ENCODE results near the gene HNF1B. TPM values are rescaled to one million over a fixed set of nuclear protein-coding genes. Genes with fewer than 3 reads are reported as not detected.

Gene HNF1B
- total and polyA plus RNA-seq, 5 experiments from 2014 or later = not detected

DNA sequence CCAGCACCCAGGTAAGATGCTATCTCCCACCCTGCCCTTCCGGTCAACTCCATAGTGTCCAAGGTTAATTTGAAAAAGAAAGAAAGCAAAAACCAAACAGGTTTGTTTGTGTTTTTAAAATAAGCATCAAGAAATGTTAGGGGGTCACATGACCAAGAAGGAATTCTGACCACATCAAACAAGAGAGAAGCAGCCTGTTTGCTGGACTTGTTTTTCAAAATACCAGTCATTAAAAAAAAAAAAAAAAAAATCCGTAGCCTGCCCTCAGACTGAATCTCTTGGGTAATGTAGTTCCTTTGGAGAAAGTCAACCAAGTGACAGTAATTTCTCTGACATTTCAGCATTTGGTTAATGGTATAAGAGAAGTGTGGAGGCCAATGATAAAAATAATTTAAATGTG, 38.4 kb downstream of the HNF1B start:
- no peaks in the 10 kb centered on the region for H3K9me3 Mint-ChIP-seq
- no peak for ATAC-seq
- no peak overlapping the region for H3K27ac Mint-ChIP-seq
- POLR2A ChIA-PET = no interaction called here
- H3K4me1 Mint-ChIP-seq = peaks cover 1 to 5% (median 2%) of the 10 kb centered on the region in 4 donors
- no peak for DNase-seq
- H3K4me3 Mint-ChIP-seq = no peak overlapping the region
- H3K36me3 Mint-ChIP-seq = no peaks in the 10 kb centered on the region
- H3K27me3 Mint-ChIP-seq = peaks cover 7 to 53% (median 16%) of the 10 kb centered on the region in 5 donors

DNA sequence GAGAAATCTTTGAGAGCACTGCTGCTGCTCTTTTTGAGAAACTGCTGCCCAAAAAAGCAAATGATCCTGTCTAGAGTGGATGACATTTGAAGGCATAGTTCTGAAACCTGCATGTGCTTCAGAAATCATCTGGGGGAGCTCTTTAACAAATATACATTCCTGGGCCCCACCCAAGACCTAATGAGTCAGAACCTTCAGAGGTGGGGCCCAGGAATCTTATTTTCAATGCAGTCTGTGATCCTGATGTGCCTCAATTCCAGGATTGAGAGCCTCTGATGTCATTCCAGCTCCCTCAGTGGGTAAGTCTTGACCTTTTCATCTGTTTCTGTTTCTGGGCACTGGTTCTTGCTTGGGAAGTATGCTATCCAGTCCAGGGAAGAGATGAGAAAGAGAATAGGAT, 42.3 kb downstream of the HNF1B start:
- H3K9me3 Mint-ChIP-seq = no peaks in the 10 kb centered on the region
- POLR2A ChIA-PET = no interaction called here
- no peaks in the 10 kb centered on the region for H3K36me3 Mint-ChIP-seq
- no peak overlapping the region for H3K4me3 Mint-ChIP-seq
- H3K27me3 Mint-ChIP-seq = peaks cover 7 to 31% (median 22%) of the 10 kb centered on the region in 5 donors
- DNase-seq (no peak), ATAC-seq (no peak)
- H3K27ac Mint-ChIP-seq = no peak overlapping the region
- H3K4me1 Mint-ChIP-seq = peaks cover 2 to 11% (median 3%) of the 10 kb centered on the region in 4 donors

GRCh38 chr17:37701496-37701898, 43.4 kb downstream of the HNF1B start:
- H3K4me3 Mint-ChIP-seq = peak overlapping the region in 6 of 10 donors; percentile 16 to 50 (median 32)
- H3K27ac Mint-ChIP-seq = peak overlapping the region in 2 of 10 donors; percentile 16 to 81
- peaks cover 7 to 29% (median 17%) of the 10 kb centered on the region in 5 donors for H3K27me3 Mint-ChIP-seq
- no peaks in the 10 kb centered on the region for H3K36me3 Mint-ChIP-seq
- DNase-seq = peak in 7 of 10 donors; percentile 11 to 37 (median 22)
- peak in 1 of 2 donors; percentile 46 for ATAC-seq
- POLR2A ChIA-PET = no interaction called here
- H3K4me1 Mint-ChIP-seq = peaks cover 4 to 20% (median 9%) of the 10 kb centered on the region in 4 donors
- no peaks in the 10 kb centered on the region for H3K9me3 Mint-ChIP-seq

GRCh38 chr17:37700881-37701280, 44.0 kb downstream of the HNF1B start:
- no peak for ATAC-seq
- no peaks in the 10 kb centered on the region for H3K9me3 Mint-ChIP-seq
- peaks cover 4 to 26% (median 11%) of the 10 kb centered on the region in 4 donors for H3K4me1 Mint-ChIP-seq
- no peak overlapping the region for H3K27ac Mint-ChIP-seq
- POLR2A ChIA-PET = no interaction called here
- H3K4me3 Mint-ChIP-seq = no peak overlapping the region
- no peak for DNase-seq
- H3K27me3 Mint-ChIP-seq = peaks cover 8 to 27% (median 15%) of the 10 kb centered on the region in 5 donors
- H3K36me3 Mint-ChIP-seq = no peaks in the 10 kb centered on the region

DNA sequence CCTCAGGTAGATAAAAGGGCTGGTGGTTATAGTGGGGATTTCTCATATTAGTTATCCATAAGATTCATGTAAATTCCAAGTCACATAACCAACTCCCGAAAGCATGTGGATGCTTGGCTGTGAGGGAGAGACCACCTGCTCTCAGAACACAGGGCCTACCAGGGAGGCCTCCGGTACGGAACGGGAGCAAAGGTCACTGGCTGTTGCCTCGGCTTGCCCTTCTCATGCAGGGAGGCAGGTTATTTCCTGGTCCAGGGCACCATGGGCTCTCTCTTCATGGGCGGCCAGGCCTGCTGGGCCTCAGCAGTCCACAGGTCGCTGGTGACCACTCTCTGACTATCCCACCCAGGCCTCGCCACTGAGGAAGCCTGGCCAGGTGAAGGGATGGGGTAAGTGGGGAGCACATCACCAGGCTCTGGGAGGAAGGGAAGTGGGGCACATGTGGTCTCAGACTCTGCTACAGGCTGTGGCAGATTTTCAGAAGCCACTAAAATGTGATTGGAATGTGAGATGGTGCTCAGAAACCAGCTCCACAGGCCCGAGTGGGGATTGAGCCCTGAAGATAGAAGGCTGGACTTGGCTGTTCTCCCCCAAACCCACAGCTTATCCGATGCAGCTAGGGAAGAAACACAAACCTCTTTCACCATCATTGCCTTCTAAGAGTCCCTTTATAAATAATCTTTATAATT, 45.4 kb downstream of the HNF1B start:
- Mint-ChIP-seq H3K4me1 (peaks cover 4 to 29% (median 11%) of the 10 kb centered on the region in 4 donors), H3K4me3 (no peak overlapping the region), H3K27me3 (peaks cover 5 to 23% (median 8%) of the 10 kb centered on the region in 5 donors), H3K36me3 (peaks cover 0 to 4% (median 0%) of the 10 kb centered on the region in 3 donors), H3K27ac (no peak overlapping the region), H3K9me3 (peaks cover 0 to 4% (median 0%) of the 10 kb centered on the region in 9 donors)
- ATAC-seq = no peak
- POLR2A ChIA-PET = no interaction called here
- DNase-seq = no peak

- DNase-seq (no peak), ATAC-seq (no peak)
- POLR2A ChIA-PET = no interaction called here
- H3K9me3 Mint-ChIP-seq = peaks cover 0 to 6% (median 0%) of the 10 kb centered on the region in 9 donors
- peak overlapping the region in 1 of 10 donors; percentile 23 for H3K27ac Mint-ChIP-seq
- peaks cover 0 to 4% (median 0%) of the 10 kb centered on the region in 3 donors for H3K36me3 Mint-ChIP-seq
- no peak overlapping the region for H3K4me3 Mint-ChIP-seq
- H3K4me1 Mint-ChIP-seq = peaks cover 4 to 29% (median 11%) of the 10 kb centered on the region in 4 donors
- peaks cover 5 to 23% (median 8%) of the 10 kb centered on the region in 5 donors for H3K27me3 Mint-ChIP-seq
These were observed 46.0 kb downstream of the HNF1B start for GRCh38 chr17:37698911-37699255.

DNA sequence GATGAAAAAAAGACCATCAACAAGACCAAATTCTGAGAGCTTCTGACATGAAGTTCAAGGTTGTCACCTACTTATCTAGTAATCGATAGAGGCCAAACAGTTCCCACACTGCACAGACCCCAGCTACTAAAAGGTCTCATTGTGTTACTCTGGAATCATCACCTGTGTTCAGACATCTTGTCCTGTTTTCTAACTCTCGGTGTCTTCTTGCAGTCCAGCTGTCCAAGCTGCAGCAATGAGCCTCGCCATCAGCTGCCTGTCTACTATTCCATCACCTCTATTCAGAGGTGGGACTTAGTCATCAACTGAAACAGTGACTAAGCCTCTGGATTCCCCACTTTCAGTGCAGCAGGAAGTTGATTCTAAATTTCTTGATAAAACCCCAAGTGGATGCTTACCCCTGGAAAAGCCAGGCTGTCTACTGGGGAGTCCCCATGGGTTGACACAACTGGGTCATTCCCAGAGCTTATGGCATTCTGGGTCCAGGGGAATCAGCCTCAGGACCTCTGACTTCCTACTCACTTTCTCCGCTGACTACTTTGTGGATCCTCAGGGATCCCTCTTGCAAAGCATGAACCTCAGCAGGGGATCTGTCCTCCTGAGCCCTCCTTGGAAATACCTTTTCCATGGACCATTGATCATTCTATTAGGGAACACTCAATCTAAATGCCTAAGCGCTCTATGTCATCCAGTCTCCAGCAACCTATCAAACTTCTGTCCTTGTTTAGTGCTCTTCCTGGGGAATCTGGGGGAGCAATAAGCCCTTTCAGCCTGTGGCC, 46.5 kb downstream of the HNF1B start:
- peaks cover 5 to 23% (median 6%) of the 10 kb centered on the region in 5 donors for H3K27me3 Mint-ChIP-seq
- DNase-seq = no peak
- no peak for ATAC-seq
- H3K36me3 Mint-ChIP-seq = peaks cover 0 to 4% (median 0%) of the 10 kb centered on the region in 3 donors
- POLR2A ChIA-PET = no interaction called here
- no peak overlapping the region for H3K4me3 Mint-ChIP-seq
- peaks cover 0 to 6% (median 0%) of the 10 kb centered on the region in 9 donors for H3K9me3 Mint-ChIP-seq
- H3K4me1 Mint-ChIP-seq = peaks cover 4 to 29% (median 11%) of the 10 kb centered on the region in 4 donors
- peak overlapping the region in 2 of 10 donors; percentile 35 to 55 for H3K27ac Mint-ChIP-seq

- H3K27ac Mint-ChIP-seq = no peak overlapping the region
- H3K27me3 Mint-ChIP-seq = peaks cover 5 to 23% (median 6%) of the 10 kb centered on the region in 5 donors
- H3K4me3 Mint-ChIP-seq = no peak overlapping the region
- peaks cover 4 to 29% (median 11%) of the 10 kb centered on the region in 4 donors for H3K4me1 Mint-ChIP-seq
- ATAC-seq (no peak), DNase-seq (no peak)
- H3K36me3 Mint-ChIP-seq = peaks cover 0 to 4% (median 0%) of the 10 kb centered on the region in 3 donors
- POLR2A ChIA-PET = no interaction called here
- H3K9me3 Mint-ChIP-seq = peaks cover 0 to 6% (median 0%) of the 10 kb centered on the region in 9 donors
These were observed 47.5 kb downstream of the HNF1B start for GRCh38 chr17:37697381-37697780.

- H3K27ac Mint-ChIP-seq = peak overlapping the region in 2 of 10 donors; percentile 21 to 84
- POLR2A ChIA-PET = no interaction called here
- DNase-seq (peak in 3 of 10 donors; percentile 11 to 26 (median 21)), ATAC-seq (no peak)
- H3K4me1 Mint-ChIP-seq = peaks cover 2 to 24% (median 9%) of the 10 kb centered on the region in 4 donors
- peaks cover 0 to 6% (median 0%) of the 10 kb centered on the region in 9 donors for H3K9me3 Mint-ChIP-seq
- H3K27me3 Mint-ChIP-seq = peaks cover under 1 to 16% (median 5%) of the 10 kb centered on the region in 5 donors
- H3K36me3 Mint-ChIP-seq = peaks cover 0 to 4% (median 0%) of the 10 kb centered on the region in 3 donors
- no peak overlapping the region for H3K4me3 Mint-ChIP-seq
These were observed 48.5 kb downstream of the HNF1B start for GRCh38 chr17:37696366-37696765.

GRCh38 chr17:37695726-37696125, 49.1 kb downstream of the HNF1B start:
- POLR2A ChIA-PET = no interaction called here
- H3K27me3 Mint-ChIP-seq = peaks cover 0 to 16% (median 5%) of the 10 kb centered on the region in 5 donors
- H3K9me3 Mint-ChIP-seq = peaks cover 0 to 6% (median 0%) of the 10 kb centered on the region in 9 donors
- no peak for ATAC-seq
- no peak for DNase-seq
- H3K4me1 Mint-ChIP-seq = peaks cover 2 to 18% (median 8%) of the 10 kb centered on the region in 4 donors
- H3K36me3 Mint-ChIP-seq = peaks cover 0 to 4% (median 0%) of the 10 kb centered on the region in 3 donors
- no peak overlapping the region for H3K4me3 Mint-ChIP-seq
- H3K27ac Mint-ChIP-seq = peak overlapping the region in 1 of 10 donors; percentile 73

- DNase-seq (no peak), ATAC-seq (no peak)
- H3K9me3 Mint-ChIP-seq = peaks cover 0 to 6% (median 0%) of the 10 kb centered on the region in 9 donors
- H3K4me1 Mint-ChIP-seq = peaks cover 2 to 18% (median 8%) of the 10 kb centered on the region in 4 donors
- H3K36me3 Mint-ChIP-seq = peaks cover 0 to 4% (median 0%) of the 10 kb centered on the region in 3 donors
- H3K4me3 Mint-ChIP-seq = no peak overlapping the region
- POLR2A ChIA-PET = interaction anchor here (0.5 kb wide), 1 partner anchor 28 kb away, joined by 3 read pairs; no protein-coding TSS in a partner anchor
- no peak overlapping the region for H3K27ac Mint-ChIP-seq
- H3K27me3 Mint-ChIP-seq = peaks cover 0 to 10% (median 2%) of the 10 kb centered on the region in 5 donors
These were observed 50.1 kb downstream of the HNF1B start for GRCh38 chr17:37694734-37695133.

- ATAC-seq (no peak), DNase-seq (no peak)
- Mint-ChIP-seq H3K4me3 (no peak overlapping the region), H3K27ac (no peak overlapping the region), H3K4me1 (peaks cover 2 to 18% (median 8%) of the 10 kb centered on the region in 4 donors), H3K27me3 (peaks cover 0 to 3% (median 2%) of the 10 kb centered on the region in 5 donors), H3K36me3 (peaks cover 0 to 4% (median 0%) of the 10 kb centered on the region in 3 donors), H3K9me3 (peaks cover 0 to 6% (median 0%) of the 10 kb centered on the region in 9 donors)
- POLR2A ChIA-PET = no interaction called here
These were observed 51.5 kb downstream of the HNF1B start for GRCh38 chr17:37693328-37693727.
